Stomach smooth muscle (tissue), 2 donors: ENCODE measurements around the gene ARHGAP26.

Experiments
- H3K27ac ChIP-seq: one replicate; pipeline ENCODE4 v1.7.0; 2013; ENCODE audit warnings: mild to moderate bottlenecking, low read length, inconsistent platforms
- H3K27me3 ChIP-seq, 2 donors: one replicate each; pipeline ENCODE4 v1.7.0; 2013; ENCODE audit warnings: low read length in 2 of 2; ENCODE audit not compliant: insufficient read depth in 2 of 2, control insufficient read depth in 1 of 2
- H3K36me3 ChIP-seq, 2 donors: one replicate each; pipeline ENCODE4 v1.7.0; 2013; ENCODE audit warnings: low read length in 2 of 2; ENCODE audit not compliant: control insufficient read depth in 2 of 2, insufficient read depth in 2 of 2
- H3K4me1 ChIP-seq: one replicate; pipeline ENCODE4 v1.7.0; 2013; ENCODE audit warnings: low read length; ENCODE audit not compliant: control insufficient read depth, insufficient read depth
- H3K4me3 ChIP-seq, 2 donors: one replicate each; pipeline ENCODE4 v1.7.0; 2013; ENCODE audit warnings: low read length in 2 of 2
- H3K9ac ChIP-seq, 2 donors: one replicate each; pipeline ENCODE4 v1.7.0; 2013; ENCODE audit warnings: low read length in 2 of 2, mild to moderate bottlenecking in 1 of 2
- H3K9me3 ChIP-seq, 2 donors: one replicate each; pipeline ENCODE4 v1.7.0; 2013; ENCODE audit warnings: low read length in 2 of 2; ENCODE audit not compliant: control insufficient read depth in 2 of 2
- donor health status: healthy.
- donor health status: Pancreatic carcinoma.

ARHGAP26 gene

DNA sequence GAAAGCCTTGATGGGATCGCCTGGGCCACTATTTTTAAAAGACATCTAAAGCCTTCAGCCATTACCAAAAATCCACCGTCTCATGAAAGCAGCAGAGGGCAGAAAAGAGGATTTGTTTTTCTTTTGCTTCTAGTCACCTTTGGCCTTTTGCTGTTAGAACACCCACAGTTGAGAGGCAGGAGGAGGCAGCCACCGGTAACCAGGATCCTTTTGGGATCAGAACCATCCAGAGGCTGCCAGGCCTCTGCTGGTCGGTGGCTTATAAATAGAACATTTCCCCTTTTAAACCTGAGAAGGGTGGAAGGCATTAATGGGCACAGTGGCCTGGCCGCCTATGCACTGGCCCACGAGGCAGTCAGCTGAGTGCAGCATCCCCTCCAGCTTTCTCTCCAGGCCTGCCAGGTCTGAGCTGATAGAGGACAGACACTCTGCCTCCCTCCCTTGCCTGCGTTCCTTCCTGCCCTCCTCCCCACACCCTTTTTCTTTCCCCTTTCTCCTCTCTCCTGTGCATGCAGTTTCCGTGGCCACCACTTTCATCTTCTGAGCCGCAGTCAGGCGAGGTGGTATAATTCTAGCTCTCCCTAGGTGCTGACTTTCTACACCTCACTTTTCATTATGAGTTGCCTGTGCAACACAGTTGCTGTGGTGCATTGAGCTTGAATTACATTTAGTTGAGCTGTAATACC, 253.4 kb downstream of the ARHGAP26 start:
- Histone ChIP-seq H3K36me3 (no peaks in the 10 kb centered on the region), H3K4me3 (peak overlapping the region in 1 of 2 donors; percentile 44), H3K9me3 (no peaks in the 10 kb centered on the region), H3K9ac (peak overlapping the region in 1 of 2 donors; percentile 40), H3K27ac (peak overlapping the region; percentile 58), H3K4me1 (peaks cover 41% of the 10 kb centered on the region), H3K27me3 (no peaks in the 10 kb centered on the region)

DNA sequence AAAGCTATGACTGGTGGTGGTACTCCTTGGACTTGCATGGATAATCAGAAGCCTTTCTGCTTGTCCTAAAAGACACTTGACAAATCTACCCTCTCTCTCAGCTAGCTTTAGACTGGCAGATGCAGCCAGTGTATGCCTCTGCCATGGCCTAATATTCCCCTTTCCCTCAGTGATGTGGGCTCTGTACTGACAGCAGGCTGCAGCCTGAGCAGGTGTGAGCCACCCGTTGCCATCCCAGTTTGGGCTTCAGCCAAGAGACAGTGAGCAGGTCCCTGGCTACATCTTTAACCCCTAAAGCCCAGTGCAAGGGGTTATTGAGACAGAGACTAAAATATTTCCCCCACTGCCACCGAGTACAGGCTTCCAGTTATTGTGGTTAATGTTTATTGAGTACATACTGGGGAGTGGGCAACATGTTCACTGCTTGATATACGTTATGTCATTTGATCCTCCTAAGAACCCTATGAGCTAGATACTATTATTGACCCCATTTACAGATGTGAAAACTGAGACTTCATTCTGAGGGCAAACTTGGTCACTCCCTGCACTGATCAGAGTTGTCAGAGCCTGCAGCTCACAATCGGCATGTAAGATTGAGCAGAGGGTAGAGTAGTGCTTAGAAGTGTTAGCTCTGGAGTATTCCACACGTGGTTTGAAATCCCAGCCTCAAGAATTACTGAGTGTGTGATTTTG, 254.2 kb downstream of the ARHGAP26 start:
- Histone ChIP-seq H3K36me3 (no peaks in the 10 kb centered on the region), H3K27me3 (no peaks in the 10 kb centered on the region), H3K27ac (no peak overlapping the region), H3K9me3 (no peaks in the 10 kb centered on the region), H3K4me1 (peaks cover 40% of the 10 kb centered on the region), H3K9ac (no peak overlapping the region), H3K4me3 (peak overlapping the region in 1 of 2 donors; percentile 44)

DNA sequence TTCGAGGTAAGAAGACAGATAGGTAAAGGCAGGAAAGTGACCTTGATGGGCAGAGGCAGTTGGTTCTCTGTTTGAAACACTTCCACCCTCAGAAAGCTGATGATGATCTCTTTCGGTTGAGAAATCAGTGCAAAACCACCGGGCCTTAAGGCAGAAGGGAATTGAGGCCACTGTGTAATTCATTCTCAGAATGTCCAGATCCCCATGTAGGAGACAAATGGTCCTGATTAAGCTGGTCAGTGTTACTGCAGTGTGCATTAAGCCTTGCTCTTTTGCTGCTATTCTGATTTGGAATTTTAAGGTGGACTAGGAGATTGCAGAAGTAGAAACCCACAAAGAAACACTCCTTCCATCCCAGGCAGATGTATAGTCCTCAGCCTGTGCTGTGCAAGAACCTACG, 255.2 kb downstream of the ARHGAP26 start:
- Histone ChIP-seq H3K4me3 (no peak overlapping the region), H3K9me3 (no peaks in the 10 kb centered on the region), H3K9ac (no peak overlapping the region), H3K27ac (peak overlapping the region; percentile 11), H3K4me1 (peaks cover 34% of the 10 kb centered on the region), H3K36me3 (no peaks in the 10 kb centered on the region), H3K27me3 (no peaks in the 10 kb centered on the region)

DNA sequence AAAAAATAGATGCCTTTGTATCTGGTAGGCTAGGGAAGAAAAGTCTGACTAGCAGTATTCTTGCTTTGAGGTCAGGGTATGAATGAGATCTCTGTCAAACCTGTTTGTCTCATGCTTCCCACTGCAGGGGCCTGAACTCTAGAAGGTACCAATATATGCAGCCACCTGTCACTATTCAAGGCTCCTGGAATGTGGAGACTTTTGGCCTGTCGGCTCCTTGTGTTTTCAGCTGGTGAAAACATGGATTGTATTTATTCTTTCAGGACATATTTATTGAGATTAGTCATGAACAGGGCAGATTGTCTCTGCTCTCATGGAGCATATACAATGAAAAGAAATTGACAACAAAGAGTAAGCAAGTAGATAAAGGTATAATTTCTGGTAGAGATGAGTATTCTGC, 255.8 kb downstream of the ARHGAP26 start:
- H3K36me3 ChIP-seq = no peaks in the 10 kb centered on the region
- no peak overlapping the region for H3K9ac ChIP-seq
- H3K4me1 ChIP-seq = peaks cover 34% of the 10 kb centered on the region
- H3K4me3 ChIP-seq = no peak overlapping the region
- no peaks in the 10 kb centered on the region for H3K9me3 ChIP-seq
- no peaks in the 10 kb centered on the region for H3K27me3 ChIP-seq
- no peak overlapping the region for H3K27ac ChIP-seq

DNA sequence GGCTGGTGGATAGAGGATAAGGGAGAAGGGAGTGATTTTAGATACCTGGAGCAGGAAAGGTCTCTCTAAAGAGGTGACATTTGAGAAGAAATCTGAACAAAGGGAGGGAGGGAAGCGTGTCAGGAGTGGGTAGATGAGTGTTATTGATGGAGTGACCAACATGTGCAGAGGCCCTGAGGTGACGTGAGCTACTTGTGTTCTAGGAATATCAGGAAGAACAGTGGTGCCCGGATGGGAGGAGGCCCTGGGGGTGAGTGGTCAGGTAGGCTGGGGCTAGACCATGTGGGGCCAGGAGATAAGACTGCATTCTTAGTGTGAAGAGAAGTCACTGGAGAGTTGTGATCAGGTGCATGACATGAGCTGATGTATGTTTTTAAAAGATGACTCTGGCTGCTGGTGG, 256.2 kb downstream of the ARHGAP26 start:
- Histone ChIP-seq H3K4me3 (no peak overlapping the region), H3K27me3 (no peaks in the 10 kb centered on the region), H3K9me3 (no peaks in the 10 kb centered on the region), H3K27ac (no peak overlapping the region), H3K36me3 (no peaks in the 10 kb centered on the region), H3K4me1 (peaks cover 34% of the 10 kb centered on the region), H3K9ac (no peak overlapping the region)

DNA sequence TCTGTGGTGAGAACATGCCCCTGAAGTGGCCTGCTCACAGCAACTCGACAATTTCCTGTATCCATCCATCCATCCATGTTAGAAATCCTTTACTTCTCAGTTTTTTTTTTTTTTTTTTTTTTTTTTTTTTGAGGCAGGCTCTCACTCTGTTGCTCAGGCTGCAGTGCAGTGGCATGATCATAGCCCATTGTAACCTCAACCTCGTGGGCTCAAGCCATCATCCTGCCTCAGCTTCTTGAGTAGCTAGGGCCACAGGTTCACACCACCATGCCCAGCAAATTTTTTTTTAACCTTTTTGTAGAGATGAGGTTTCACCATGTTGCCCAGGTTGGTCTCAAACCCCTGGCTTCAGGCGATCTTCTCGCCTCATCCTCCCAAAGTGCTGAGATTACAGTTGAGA, 259.1 kb downstream of the ARHGAP26 start:
- H3K4me3 ChIP-seq = no peak overlapping the region
- no peak overlapping the region for H3K9ac ChIP-seq
- no peaks in the 10 kb centered on the region for H3K36me3 ChIP-seq
- H3K9me3 ChIP-seq = no peaks in the 10 kb centered on the region
- H3K4me1 ChIP-seq = peaks cover 14% of the 10 kb centered on the region
- no peak overlapping the region for H3K27ac ChIP-seq
- no peaks in the 10 kb centered on the region for H3K27me3 ChIP-seq

DNA sequence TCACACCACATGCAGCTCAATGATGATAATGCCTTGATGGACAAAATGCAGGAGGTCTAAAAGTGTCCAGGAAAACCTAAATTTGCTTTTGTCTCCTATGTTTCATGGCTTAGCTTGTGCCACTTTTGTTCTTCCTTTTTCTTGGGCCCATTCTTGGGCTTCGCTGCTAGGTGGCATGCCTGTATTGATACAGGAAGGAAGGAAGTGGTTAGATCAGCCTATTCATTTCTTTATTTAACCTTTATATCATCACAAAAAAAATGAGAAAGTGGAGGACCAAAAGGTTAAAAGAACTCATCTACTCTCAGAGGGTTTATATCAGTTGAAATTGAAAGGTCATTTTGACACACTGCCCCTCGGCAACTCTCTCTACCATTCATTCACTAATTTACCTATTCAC, 260.2 kb downstream of the ARHGAP26 start:
- Histone ChIP-seq H3K27me3 (no peaks in the 10 kb centered on the region), H3K4me1 (peaks cover 6% of the 10 kb centered on the region)

DNA sequence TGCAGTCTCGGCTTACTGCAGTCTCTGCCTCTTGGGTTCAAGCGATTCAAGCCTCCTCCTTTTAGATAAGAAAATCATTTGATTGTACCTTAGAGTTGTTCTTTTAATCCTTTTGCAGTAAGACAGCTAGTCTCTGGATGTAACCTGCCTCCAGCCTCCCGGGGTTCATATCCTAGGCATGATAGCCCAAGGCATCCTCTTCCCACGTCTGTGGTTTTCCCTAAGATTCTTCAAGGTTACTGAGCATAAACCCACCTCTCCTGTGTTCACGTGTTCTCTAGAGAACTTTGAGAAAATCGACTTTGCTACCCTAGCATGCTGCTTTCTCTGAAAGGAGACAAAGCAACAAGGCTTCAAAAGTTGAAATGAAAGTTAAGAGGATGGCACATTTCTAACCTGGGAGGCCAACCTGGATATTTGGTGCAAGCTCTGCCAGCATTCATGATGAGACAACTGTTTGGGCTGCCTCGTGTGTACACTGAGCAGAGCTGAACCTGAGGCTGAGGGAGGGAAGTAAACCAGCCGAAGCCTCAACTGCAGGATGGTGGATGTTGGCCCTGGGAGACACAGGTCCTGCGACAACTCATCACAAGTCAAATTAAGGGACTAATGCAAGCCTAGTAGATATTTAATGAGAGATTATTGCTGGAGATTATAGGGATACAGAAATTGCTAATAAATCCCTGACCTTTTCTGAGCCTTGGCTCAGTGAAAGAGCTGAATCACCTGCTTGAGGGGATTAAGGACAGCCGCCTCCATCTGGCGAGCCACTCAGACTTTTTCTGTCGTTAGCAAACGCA, 261.8 kb downstream of the ARHGAP26 start:
- H3K4me1 ChIP-seq = no peaks in the 10 kb centered on the region
- H3K27ac ChIP-seq = no peak overlapping the region
- no peak overlapping the region for H3K9ac ChIP-seq

More for the DNA sequence above, 260.2 kb downstream of the ARHGAP26 start:
- no peaks in the 10 kb centered on the region for H3K36me3 ChIP-seq
- H3K9ac ChIP-seq = no peak overlapping the region
- H3K27ac ChIP-seq = no peak overlapping the region
- H3K9me3 ChIP-seq = no peaks in the 10 kb centered on the region
- no peak overlapping the region for H3K4me3 ChIP-seq

DNA sequence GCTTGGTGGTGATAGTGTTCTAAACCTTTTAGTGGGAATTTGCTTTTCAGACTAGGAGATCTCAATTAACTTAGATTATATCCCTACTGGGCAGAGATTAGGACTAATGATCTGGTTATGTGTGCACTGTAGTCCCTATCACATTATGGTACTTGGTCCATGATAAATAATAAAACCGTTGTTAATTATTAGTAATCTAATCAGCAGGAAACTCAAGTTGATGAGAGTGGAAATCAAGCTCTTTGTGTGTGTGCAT, 262.3 kb downstream of the ARHGAP26 start:
- Histone ChIP-seq H3K9me3 (no peaks in the 10 kb centered on the region), H3K4me1 (no peaks in the 10 kb centered on the region), H3K27ac (no peak overlapping the region), H3K4me3 (no peak overlapping the region), H3K36me3 (no peaks in the 10 kb centered on the region), H3K9ac (no peak overlapping the region), H3K27me3 (no peaks in the 10 kb centered on the region)

More for the DNA sequence above, 261.8 kb downstream of the ARHGAP26 start:
- Histone ChIP-seq H3K27me3 (no peaks in the 10 kb centered on the region), H3K36me3 (no peaks in the 10 kb centered on the region), H3K9me3 (no peaks in the 10 kb centered on the region), H3K4me3 (no peak overlapping the region)

DNA sequence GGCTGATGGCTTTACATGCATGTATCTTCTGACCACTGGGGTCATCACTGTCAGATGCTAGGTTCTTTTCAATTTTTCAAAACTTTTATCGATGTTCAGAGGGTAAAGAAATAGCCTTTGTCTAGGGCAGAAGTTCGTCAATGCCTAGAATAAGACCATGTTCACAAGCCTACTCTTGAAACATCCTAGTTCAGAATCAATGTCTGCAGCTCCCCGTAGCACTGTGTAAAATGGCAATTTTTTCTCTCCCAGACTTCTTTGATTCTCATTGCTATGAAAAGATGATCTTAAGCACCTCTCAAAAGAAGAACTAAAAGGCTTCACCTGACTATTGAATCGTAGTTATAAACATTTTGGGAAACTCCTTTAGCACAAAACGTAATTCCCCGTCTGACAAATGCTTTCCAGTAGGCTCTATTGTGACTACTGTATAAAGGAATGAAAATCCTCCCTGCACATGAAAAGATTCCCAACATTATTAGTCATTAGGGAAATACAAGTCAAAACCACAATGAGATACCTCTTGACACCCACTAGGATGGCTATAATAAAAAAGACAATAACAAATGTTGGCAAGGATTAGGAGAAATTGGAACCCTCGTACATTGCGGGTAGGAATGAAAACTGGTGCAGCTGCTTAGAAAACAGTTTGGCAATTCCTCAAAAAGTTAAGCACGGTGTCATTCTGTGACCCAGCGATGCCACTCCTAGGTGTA, 263.5 kb downstream of the ARHGAP26 start:
- Histone ChIP-seq H3K4me1 (no peaks in the 10 kb centered on the region), H3K27ac (no peak overlapping the region), H3K9ac (no peak overlapping the region)

More for the DNA sequence above, 263.5 kb downstream of the ARHGAP26 start:
- Histone ChIP-seq H3K9me3 (no peaks in the 10 kb centered on the region), H3K4me3 (no peak overlapping the region), H3K36me3 (no peaks in the 10 kb centered on the region), H3K27me3 (no peaks in the 10 kb centered on the region)
